ENCODE data around the gene NUDT9. TPM values are rescaled to one million over a fixed set of nuclear protein-coding genes. Genes with fewer than 3 reads are reported as not detected.
A peak's percentile ranks its signal among the peaks of the same experiment; 100 is the strongest.

NUDT9 gene
- total and polyA plus RNA-seq, 8 donors = 3.6 to 44.9 (median 17.6) TPM

GRCh38 chr4:87462102-87462501 is 39.7 kb downstream of the NUDT9 start:
- H3K4me1 ChIP-seq = peaks cover 0 to 19% (median 7%) of the 10 kb centered on the region in 4 donors
- H3K27ac ChIP-seq = no peak overlapping the region
- 71 to 92% (median 83%) methylated on average over 2 of the region's 2 CpGs for WGBS, 5 donors
- H3K36me3 ChIP-seq = peaks cover 3 to 20% (median 17%) of the 10 kb centered on the region in 4 donors
- intact Hi-C loops (cut with DNase I; ENCODE audit: low total_unique reads) = no loop called here
- H3K27me3 ChIP-seq = no peaks in the 10 kb centered on the region
- no peak overlapping the region for H3K4me3 ChIP-seq
- TF ChIP-seq CTCF (IDR thresholded peaks at IDR 0.05) (no peak), EP300 (IDR thresholded peaks at IDR 0.05) (no peak), POLR2AphosphoS5 (IDR thresholded peaks at IDR 0.05) (no peak), POLR2A (IDR thresholded peaks at IDR 0.05) (no peak)
- no peaks in the 10 kb centered on the region for H3K9me3 ChIP-seq
- no peak for DNase-seq

GRCh38 chr4:87465739-87466366 is 43.5 kb downstream of the NUDT9 start:
- Histone ChIP-seq H3K4me3 (no peak overlapping the region), H3K27ac (no peak overlapping the region), H3K9me3 (no peaks in the 10 kb centered on the region), H3K36me3 (no peaks in the 10 kb centered on the region), H3K27me3 (no peaks in the 10 kb centered on the region), H3K4me1 (peaks cover 0 to 19% (median 7%) of the 10 kb centered on the region in 4 donors)
- TF ChIP-seq CTCF (IDR thresholded peaks at IDR 0.05) (peak in 5 of 7 experiments; percentile 29 to 75 (median 66)), POLR2AphosphoS5 (IDR thresholded peaks at IDR 0.05) (no peak)
- intact Hi-C loops (cut with DNase I; ENCODE audit: low total_unique reads) = loop anchor here (5.0 kb wide), 1 partner anchor 84 kb away; no protein-coding TSS in a partner anchor
- 42 to 55% (median 47%) methylated on average over 7 of the region's 7 CpGs for WGBS, 5 donors
- DNase-seq = peak in 1 of 2 donors; percentile 75

GRCh38 chr4:87469390-87469789 is 47.0 kb downstream of the NUDT9 start:
- no peak overlapping the region for H3K4me3 ChIP-seq
- DNase-seq = no peak
- WGBS, 5 donors = 69 to 89% (median 83%) methylated on average over 6 of the region's 6 CpGs
- H3K4me1 ChIP-seq = peaks cover 0 to 10% (median 0%) of the 10 kb centered on the region in 4 donors
- TF ChIP-seq POLR2AphosphoS5 (IDR thresholded peaks at IDR 0.05) (no peak), CTCF (IDR thresholded peaks at IDR 0.05) (no peak), EP300 (IDR thresholded peaks at IDR 0.05) (no peak), POLR2A (IDR thresholded peaks at IDR 0.05) (no peak)
- intact Hi-C loops (cut with DNase I; ENCODE audit: low total_unique reads) = loop anchor here (5.0 kb wide), 1 partner anchor 87 kb away; no protein-coding TSS in a partner anchor
- peaks cover 0 to 17% (median 14%) of the 10 kb centered on the region in 4 donors for H3K36me3 ChIP-seq
- no peaks in the 10 kb centered on the region for H3K27me3 ChIP-seq
- peak overlapping the region in 1 of 5 donors; percentile 47 for H3K27ac ChIP-seq
- H3K9me3 ChIP-seq = no peaks in the 10 kb centered on the region

GRCh38 chr4:87476934-87477333 is 54.6 kb downstream of the NUDT9 start:
- WGBS, 5 donors = 74 to 84% (median 76%) methylated on average over 3 of the region's 3 CpGs
- intact Hi-C loops (cut with DNase I; ENCODE audit: low total_unique reads) = no loop called here
- TF ChIP-seq POLR2A (IDR thresholded peaks at IDR 0.05) (no peak), EP300 (IDR thresholded peaks at IDR 0.05) (no peak), POLR2AphosphoS5 (IDR thresholded peaks at IDR 0.05) (no peak), CTCF (IDR thresholded peaks at IDR 0.05) (no peak)
- Histone ChIP-seq H3K36me3 (peaks cover 11 to 81% (median 54%) of the 10 kb centered on the region in 4 donors), H3K4me3 (no peak overlapping the region), H3K27me3 (no peaks in the 10 kb centered on the region), H3K4me1 (peaks cover 0 to 7% (median 0%) of the 10 kb centered on the region in 4 donors), H3K27ac (peak overlapping the region in 2 of 5 donors; percentile 10 to 34), H3K9me3 (no peaks in the 10 kb centered on the region)
- no peak for DNase-seq
